Psoas muscle (tissue), 8 donors: ENCODE results near the gene FUCA1. TPM values are rescaled to one million over a fixed set of nuclear protein-coding genes. Genes with fewer than 3 reads are reported as not detected.

Experiments
- ATAC-seq, 4 donors: fragments of 200-7000 bp; cut with Tn5 transposase; one replicate each; pipeline ENCODE4 v1.9.1; 2020; ENCODE audit warnings: moderate library complexity in 3 of 4, mild to moderate bottlenecking in 2 of 4
- DNase-seq, 2 donors: peaks; one replicate each; pipeline ENCODE4 v3.0.0-alpha.2; 2020
- H3K27ac ChIP-seq: fragments of 200-600 bp; one replicate; pipeline ENCODE4 v1.8.0; 2022
- H3K27me3 ChIP-seq, 3 donors: fragments of 200-600 bp in 1 of 3; one replicate each; pipeline versions ENCODE4 v1.6.1 to v1.8.0; 2013 to 2022; ENCODE audit warnings: low read length in 2 of 3, mild to moderate bottlenecking in 2 of 3, moderate library complexity in 1 of 3; ENCODE audit not compliant: insufficient read depth in 3 of 3
- H3K36me3 ChIP-seq, 2 donors: fragments of 200-600 bp in 1 of 2; one replicate each; pipeline versions ENCODE4 v1.6.1 to v1.8.0; 2013 to 2022; ENCODE audit warnings: low read depth in 1 of 2, mild to moderate bottlenecking in 1 of 2, moderate library complexity in 1 of 2; ENCODE audit not compliant: insufficient read depth in 1 of 2
- H3K4me1 ChIP-seq: fragments of 200-600 bp; one replicate; pipeline ENCODE4 v1.8.0; 2022
- H3K4me3 ChIP-seq: fragments of 200-600 bp; one replicate; pipeline ENCODE4 v1.8.0; 2022; ENCODE audit warnings: mild to moderate bottlenecking
- H3K9me3 ChIP-seq: fragments of 200-600 bp; one replicate; pipeline ENCODE4 v1.8.0; 2022
- CTCF ChIP-seq: fragments of 200-600 bp; IDR thresholded peaks from one replicate; pipeline ENCODE4 v1.8.0; 2022; ENCODE audit warnings: antibody characterized with exemption
- WGBS, 3 donors: extraction: QIAGEN DNeasy Blood & Tissue Kit; methylation state at CpG; one replicate each; pipeline versions ENCODE4 v1.1.6 to v1.1.7; 2013; 5-methylcytosine and 5-hydroxymethylcytosine counted together
- intact Hi-C, 2 donors: fragments of 100-400 bp; cut with DNase I; formaldehyde crosslinking; loops; one replicate each; pipeline versions ENCODE4 v1.11.0 to v1.14.2; 2022
- polyA plus RNA-seq, 3 donors: library from polyadenylated mRNA; stranded (reverse); fragments of 200-250 nt; gene quantifications; one replicate each; pipeline ENCODE4 v1.2.3, GENCODE V29; 2013
- total RNA-seq, 4 donors: library from RNA; stranded (reverse); fragmentation: NEBNext Ultra II Directional in 2 of 4; extraction: Animal tissue kit (Norgen Biotek cat#: 25700) in 2 of 4; gene quantifications; one replicate each; pipeline versions ENCODE4 v1.2.1 to v1.2.4, GENCODE V29; 2021 to 2023
- donor health status: healthy with polysubstance abuse.
- donor health status: DM: no; HTN: no; CAD: no; lungs with moderate emphysema.
- donor health status: Bipolar disorder and iron deficiency.
- donor health status: healthy.
- donor health status: DM: yes; HTN: yes; CAD: no.
- donor health status: DM: no; HTN: no; CAD: no.
- donor health status: DM: no; HTN: no; CAD: no.
- donor health status: DM: yes; HTN: yes; CAD: no.

The FUCA1 gene
- total and polyA plus RNA-seq, 7 donors, result 5.9 to 17.3 (median 9.2) TPM

- 50 to 64% (median 57%) methylated on average over 10 of the region's 10 CpGs for WGBS, 3 donors
- peaks cover 0 to 11% (median 8%) of the 10 kb centered on the region in 3 donors for H3K27me3 ChIP-seq
These were observed 41.3 kb upstream of the FUCA1 start for GRCh38 chr1:23909412-23909811.

GRCh38 chr1:23908453-23909341 is 40.6 kb upstream of the FUCA1 start:
- Histone ChIP-seq H3K9me3 (no peaks in the 10 kb centered on the region), H3K27ac (no peak overlapping the region), H3K27me3 (peaks cover 0 to 14% (median 13%) of the 10 kb centered on the region in 3 donors), H3K4me3 (no peak overlapping the region), H3K4me1 (no peaks in the 10 kb centered on the region), H3K36me3 (no peaks in the 10 kb centered on the region)
- DNase-seq (no peak), ATAC-seq (peak in 1 of 4 donors; percentile 15)
- TF ChIP-seq CTCF, result no peak
- intact Hi-C loops, result no loop called here
- 35 to 41% (median 41%) methylated on average over 9 of the region's 9 CpGs for WGBS, 3 donors

More at GRCh38 chr1:23909412-23909811, 41.3 kb upstream of the FUCA1 start:
- Histone ChIP-seq H3K27ac (no peak overlapping the region), H3K4me3 (no peak overlapping the region), H3K4me1 (no peaks in the 10 kb centered on the region), H3K36me3 (no peaks in the 10 kb centered on the region), H3K9me3 (no peaks in the 10 kb centered on the region)
- DNase-seq (no peak), ATAC-seq (peak in 1 of 4 donors; percentile 26)
- intact Hi-C loops, result no loop called here
- TF ChIP-seq CTCF, result no peak

GRCh38 chr1:23906731-23907130 is 38.6 kb upstream of the FUCA1 start:
- peaks cover 0 to 26% (median 16%) of the 10 kb centered on the region in 3 donors for H3K27me3 ChIP-seq
- intact Hi-C loops, result no loop called here
- DNase-seq, result no peak

GRCh38 chr1:23905461-23906025 is 37.5 kb upstream of the FUCA1 start:
- DNase-seq, result no peak
- 85 to 92% (median 92%) methylated on average over 7 of the region's 7 CpGs for WGBS, 3 donors
- ATAC-seq, result no peak
- Histone ChIP-seq H3K27me3 (peaks cover 0 to 26% (median 16%) of the 10 kb centered on the region in 3 donors), H3K9me3 (no peaks in the 10 kb centered on the region), H3K4me3 (no peak overlapping the region), H3K4me1 (no peaks in the 10 kb centered on the region), H3K27ac (no peak overlapping the region), H3K36me3 (no peaks in the 10 kb centered on the region)
- intact Hi-C loops, result no loop called here
- no peak for TF ChIP-seq CTCF

More at GRCh38 chr1:23906731-23907130, 38.6 kb upstream of the FUCA1 start:
- Histone ChIP-seq H3K27ac (no peak overlapping the region), H3K4me1 (no peaks in the 10 kb centered on the region), H3K36me3 (no peaks in the 10 kb centered on the region), H3K4me3 (no peak overlapping the region), H3K9me3 (no peaks in the 10 kb centered on the region)
- 72 to 88% (median 84%) methylated on average over 1 of the region's 1 CpG for WGBS, 3 donors
- no peak for ATAC-seq
- TF ChIP-seq CTCF, result no peak
